Astrocyte of the spinal cord (primary cell): Measurements from ENCODE around the gene ADAM8.
"Not testable (repeated sequence)": the region's sequence is repeated elsewhere in the genome, so short reads cannot be mapped to it uniquely, and the experiment has no call there.

Experiments
- DNase-seq: peaks from one replicate; pipeline ENCODE4 v3.0.0; 2011; ENCODE audit warnings: low read depth, low spot score
- H3K4me3 ChIP-seq: 2 replicates; pipeline ENCODE4 v1.5.1; 2011; ENCODE audit warnings: low read depth, mild to moderate bottlenecking, low read length, moderate library complexity
- CTCF ChIP-seq: IDR thresholded peaks from 2 replicates; pipeline ENCODE4 v1.5.1; 2012; ENCODE audit warnings: low read depth, mild to moderate bottlenecking, low read length, inconsistent platforms
- in situ Hi-C: cut with HindIII; loops from 2 replicates; pipeline ENCODE4 v1.10.0; 2017; ENCODE audit warnings: low sequenced_read_pairs

Gene ADAM8

GRCh38 chr10:133237588-133238465, 38.8 kb downstream of the ADAM8 start, which contains the start of gene VENTX:
Gene VENTX, plus strand, starts transcription at chr10:133237855. Its CDS starts 60 bp downstream, at chr10:133237915.
- no peak for DNase-seq
- in situ Hi-C loops = no loop called here
- TF ChIP-seq CTCF = no peak
- H3K4me3 ChIP-seq = no peak within 1 kb of the TSS

GRCh38 chr10:133237241-133237587, 39.5 kb downstream of the ADAM8 start:
- in situ Hi-C loops = no loop called here
- no peak overlapping the region for H3K4me3 ChIP-seq
- no peak for DNase-seq
- TF ChIP-seq CTCF = no peak

GRCh38 chr10:133236401-133237240, 40.0 kb downstream of the ADAM8 start:
- DNase-seq = no peak
- no peak for TF ChIP-seq CTCF
- in situ Hi-C loops = no loop called here
- H3K4me3 ChIP-seq = no peak overlapping the region

GRCh38 chr10:133235932-133236331, 40.7 kb downstream of the ADAM8 start:
- DNase-seq = no peak
- TF ChIP-seq CTCF = no peak
- in situ Hi-C loops = no loop called here
- H3K4me3 ChIP-seq = no peak overlapping the region

GRCh38 chr10:133235265-133235855, 41.3 kb downstream of the ADAM8 start:
- in situ Hi-C loops = no loop called here
- no peak for TF ChIP-seq CTCF
- no peak overlapping the region for H3K4me3 ChIP-seq
- no peak for DNase-seq

- DNase-seq, in situ Hi-C loops, H3K4me3 ChIP-seq: not testable (repeated sequence)
Observed at GRCh38 chr10:133234796-133235195, 41.9 kb downstream of the ADAM8 start.
